ENCODE measurements around the gene MYBPC2. TPM values are rescaled to one million over a fixed set of nuclear protein-coding genes. Genes with fewer than 3 reads are reported as not detected.

Gene MYBPC2
- total RNA-seq, 2 experiments from 2014 or later: 0.11 to 0.59 TPM

DNA sequence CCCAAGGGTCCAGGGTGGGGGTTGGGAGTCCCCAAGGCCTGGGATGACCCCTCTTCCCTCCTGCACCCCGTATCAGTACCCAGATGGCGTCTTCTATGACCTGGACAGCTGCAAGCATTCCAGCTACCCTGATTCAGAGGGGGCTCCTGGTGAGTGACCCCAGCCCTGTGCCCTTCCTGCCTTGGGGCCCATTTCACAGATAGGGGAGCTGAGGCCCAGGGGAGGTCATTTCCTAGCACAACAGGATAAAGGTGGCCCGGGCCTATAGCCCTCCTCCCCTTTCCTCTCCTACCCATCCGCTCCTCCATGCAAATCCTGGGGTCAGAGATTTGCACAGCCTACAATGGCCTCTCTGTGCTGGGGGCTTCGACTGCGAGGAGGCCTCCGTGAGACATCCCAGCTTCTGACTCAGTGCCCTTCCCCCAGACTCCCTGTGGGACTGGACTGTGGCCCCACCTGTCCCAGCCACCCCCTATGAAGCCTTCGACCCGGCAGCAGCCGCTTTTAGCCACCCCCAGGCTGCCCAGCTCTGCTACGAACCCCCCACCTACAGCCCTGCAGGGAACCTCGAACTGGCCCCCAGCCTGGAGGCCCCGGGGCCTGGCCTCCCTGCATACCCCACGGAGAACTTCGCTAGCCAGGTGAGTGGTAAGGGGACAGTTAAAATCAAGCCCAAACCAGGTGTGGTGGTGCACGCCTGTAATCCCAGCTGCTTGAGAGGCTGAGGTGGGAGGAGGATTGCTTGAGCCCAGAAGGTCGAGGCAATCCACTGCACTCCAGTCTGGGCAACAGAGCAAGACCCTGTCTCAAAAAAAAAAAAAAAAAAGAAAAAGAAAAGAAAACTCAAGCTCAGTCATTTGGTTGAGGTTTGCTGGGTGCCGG lies 10.1 kb upstream of the MYBPC2 start:
- TF ChIP-seq, protein P1, sequence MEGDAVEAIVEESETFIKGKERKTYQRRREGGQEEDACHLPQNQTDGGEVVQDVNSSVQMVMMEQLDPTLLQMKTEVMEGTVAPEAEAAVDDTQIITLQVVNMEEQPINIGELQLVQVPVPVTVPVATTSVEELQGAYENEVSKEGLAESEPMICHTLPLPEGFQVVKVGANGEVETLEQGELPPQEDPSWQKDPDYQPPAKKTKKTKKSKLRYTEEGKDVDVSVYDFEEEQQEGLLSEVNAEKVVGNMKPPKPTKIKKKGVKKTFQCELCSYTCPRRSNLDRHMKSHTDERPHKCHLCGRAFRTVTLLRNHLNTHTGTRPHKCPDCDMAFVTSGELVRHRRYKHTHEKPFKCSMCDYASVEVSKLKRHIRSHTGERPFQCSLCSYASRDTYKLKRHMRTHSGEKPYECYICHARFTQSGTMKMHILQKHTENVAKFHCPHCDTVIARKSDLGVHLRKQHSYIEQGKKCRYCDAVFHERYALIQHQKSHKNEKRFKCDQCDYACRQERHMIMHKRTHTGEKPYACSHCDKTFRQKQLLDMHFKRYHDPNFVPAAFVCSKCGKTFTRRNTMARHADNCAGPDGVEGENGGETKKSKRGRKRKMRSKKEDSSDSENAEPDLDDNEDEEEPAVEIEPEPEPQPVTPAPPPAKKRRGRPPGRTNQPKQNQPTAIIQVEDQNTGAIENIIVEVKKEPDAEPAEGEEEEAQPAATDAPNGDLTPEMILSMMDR (IDR thresholded peaks at IDR 0.05): no peak
- Mint-ChIP-seq H3K4me3 (no peak overlapping the region), H3K36me3 (ENCODE audit: low read depth) (peaks cover 10% of the 10 kb centered on the region), H3K27ac (no peak overlapping the region), H3K27me3 (peaks cover 23% of the 10 kb centered on the region), H3K4me1 (ENCODE audit: low read depth) (peaks cover 17% of the 10 kb centered on the region), H3K9me3 (peaks cover 4% of the 10 kb centered on the region)
- ATAC-seq: no peak
- POLR2A ChIA-PET: no interaction called here
- CTCF ChIA-PET: interaction anchor here (1.5 kb wide), 1 partner anchor 38 kb away, joined by 3 read pairs; no protein-coding TSS in a partner anchor
- no peak for DNase-seq
- intact Hi-C loops (cut with micrococcal nuclease): no loop called here

DNA sequence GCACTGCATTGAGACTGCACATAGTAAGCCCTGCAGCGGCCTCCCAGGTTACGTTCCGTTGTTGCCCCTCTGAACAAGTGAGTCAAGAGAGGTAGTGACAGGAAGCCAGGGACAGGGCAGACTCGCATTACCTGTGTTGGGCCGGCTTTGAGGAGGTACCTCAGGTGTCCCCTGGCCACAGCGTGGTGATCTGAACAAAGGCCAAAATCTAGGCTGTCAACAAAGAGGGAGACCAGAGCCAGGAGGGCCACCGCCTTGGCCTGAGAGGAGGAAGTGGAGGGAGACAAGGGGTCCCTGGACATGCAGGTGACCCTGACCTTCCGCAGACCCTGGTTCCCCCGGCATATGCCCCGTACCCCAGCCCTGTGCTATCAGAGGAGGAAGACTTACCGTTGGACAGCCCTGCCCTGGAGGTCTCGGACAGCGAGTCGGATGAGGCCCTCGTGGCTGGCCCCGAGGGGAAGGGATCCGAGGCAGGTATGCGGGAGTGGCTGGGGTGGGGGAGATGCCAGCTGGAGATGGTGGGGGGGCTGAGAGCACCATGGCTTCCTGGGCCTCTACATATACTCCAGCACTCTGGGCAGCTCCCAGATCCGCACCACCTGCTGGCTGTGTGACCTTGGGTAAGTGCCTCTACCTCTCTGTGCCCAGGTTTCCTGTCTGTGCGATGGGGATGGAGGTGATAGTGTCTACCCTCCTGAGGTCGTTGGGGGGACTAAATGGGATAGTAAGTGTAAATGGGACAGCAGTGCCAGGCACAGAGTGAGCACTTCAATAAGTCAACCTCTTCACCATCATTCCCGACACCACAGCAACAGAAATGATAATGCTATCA lies 9.2 kb upstream of the MYBPC2 start:
- CTCF ChIA-PET: interaction anchor here (1.5 kb wide), 1 partner anchor 37 kb away, joined by 3 read pairs; no protein-coding TSS in a partner anchor
- peaks cover 10% of the 10 kb centered on the region for H3K36me3 Mint-ChIP-seq (ENCODE audit: low read depth)
- ATAC-seq: no peak

DNA sequence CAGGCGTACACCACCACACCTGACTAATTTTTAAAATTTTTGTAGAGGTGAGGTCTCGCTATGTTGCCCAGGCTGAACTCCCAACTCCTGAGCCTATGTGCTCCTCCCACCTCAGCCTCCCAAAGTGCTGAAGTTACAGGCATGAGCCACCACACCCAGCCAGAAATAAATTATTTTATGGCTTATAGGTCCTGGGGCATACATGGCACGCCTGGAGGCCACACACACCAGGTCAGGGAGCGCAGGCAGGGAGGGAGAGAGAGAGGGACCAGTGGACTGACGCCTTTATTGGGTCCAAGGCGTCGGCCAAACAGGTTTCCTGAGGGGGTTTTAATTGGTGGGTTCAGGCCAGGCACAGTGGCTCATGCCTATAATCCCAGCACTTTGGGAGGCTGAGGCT lies 7.1 kb upstream of the MYBPC2 start:
- Mint-ChIP-seq H3K9me3 (peaks cover 4% of the 10 kb centered on the region), H3K4me3 (no peak overlapping the region), H3K4me1 (ENCODE audit: low read depth) (peaks cover 2% of the 10 kb centered on the region), H3K27ac (no peak overlapping the region), H3K36me3 (ENCODE audit: low read depth) (peaks cover 3% of the 10 kb centered on the region), H3K27me3 (peaks cover 16% of the 10 kb centered on the region)
- DNase-seq (no peak), ATAC-seq (no peak)
- intact Hi-C loops (cut with micrococcal nuclease): no loop called here
- CTCF ChIA-PET: interaction anchor here (1.4 kb wide), 1 partner anchor 35 kb away, joined by 3 read pairs; no protein-coding TSS in a partner anchor
- TF ChIP-seq, protein P1 (IDR thresholded peaks at IDR 0.05): no peak
- POLR2A ChIA-PET: no interaction called here

More for the DNA sequence above, 9.2 kb upstream of the MYBPC2 start:
- intact Hi-C loops (cut with micrococcal nuclease): no loop called here
- POLR2A ChIA-PET: no interaction called here
- TF ChIP-seq, protein P1 (IDR thresholded peaks at IDR 0.05): no peak
- H3K4me3 Mint-ChIP-seq: no peak overlapping the region
- peaks cover 23% of the 10 kb centered on the region for H3K27me3 Mint-ChIP-seq
- no peak for DNase-seq
- peaks cover 15% of the 10 kb centered on the region for H3K4me1 Mint-ChIP-seq (ENCODE audit: low read depth)
- H3K9me3 Mint-ChIP-seq: peaks cover 4% of the 10 kb centered on the region
- no peak overlapping the region for H3K27ac Mint-ChIP-seq

DNA sequence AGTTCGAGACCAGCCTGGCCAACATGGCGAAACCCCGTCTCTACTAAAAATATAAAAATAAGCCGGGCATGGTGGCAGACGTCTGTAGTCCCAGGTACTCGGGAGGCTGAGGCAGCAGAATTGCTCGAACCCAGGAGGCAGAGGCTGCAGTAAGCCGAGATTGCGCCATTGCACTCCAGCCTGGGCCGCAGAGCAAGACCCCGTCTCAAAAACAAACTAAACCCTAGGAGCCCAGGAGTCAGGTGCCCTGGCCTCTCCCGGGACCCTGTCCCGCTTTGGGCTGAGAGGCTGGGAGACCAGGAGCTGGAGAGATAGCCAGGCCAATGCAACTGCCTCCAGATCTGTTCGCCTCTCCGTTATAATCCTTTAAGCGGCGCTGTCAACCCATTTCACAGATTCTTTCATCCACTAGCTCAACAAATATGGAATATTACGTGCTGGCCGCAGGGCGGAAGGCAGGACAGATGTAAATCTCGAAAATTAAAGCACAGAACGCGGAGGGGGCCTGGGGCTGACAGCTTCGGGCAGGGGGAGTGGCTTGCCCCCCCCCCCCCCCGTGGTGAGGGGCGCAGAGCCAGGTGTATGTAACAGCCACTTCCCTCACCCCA lies 5.3 kb upstream of the MYBPC2 start:
- POLR2A ChIA-PET: interaction anchor here (0.8 to 1.4 kb wide), 5 partner anchors 8 to 63 kb away, joined by 3 to 5 read pairs (median 4); partner anchors contain the start of genes NR1H2 and SPIB
- CTCF ChIA-PET: interaction anchor here (1.0 kb wide), 1 partner anchor 34 kb away, joined by 3 read pairs; no protein-coding TSS in a partner anchor
- no peaks in the 10 kb centered on the region for H3K9me3 Mint-ChIP-seq
- no peak overlapping the region for H3K4me3 Mint-ChIP-seq
- peaks cover 13% of the 10 kb centered on the region for H3K27me3 Mint-ChIP-seq
- intact Hi-C loops (cut with micrococcal nuclease): no loop called here
- no peaks in the 10 kb centered on the region for H3K36me3 Mint-ChIP-seq (ENCODE audit: low read depth)
- no peak for ATAC-seq
- no peak for DNase-seq
- peaks cover 11% of the 10 kb centered on the region for H3K4me1 Mint-ChIP-seq (ENCODE audit: low read depth)
- TF ChIP-seq, protein P1 (IDR thresholded peaks at IDR 0.05): no peak
- no peak overlapping the region for H3K27ac Mint-ChIP-seq
